Activated naive CD4-positive, alpha-beta T cell treated with anti-CD3 and anti-CD28 coated beads, Interleukin-2, amount 10 ng/mL, durations not matched to agents 7 days and 5 days (primary cell): ENCODE measurements around the gene SLC44A5.

Source experiments
- CTCF ChIA-PET: fragments of 350-600 bp; sonication (Branson Sonifier 250); formaldehyde crosslinking; loops from one replicate; lab custom pipeline; 2021; ENCODE audit warnings: antibody characterized with exemption; lab: Charles Lee
- DNase-seq: peaks from one replicate; pipeline ENCODE4 v3.0.0-alpha.2; 2020
- H3K27ac Mint-ChIP-seq: one replicate; pipeline ENCODE4 v1.8.0; 2021; ENCODE audit warnings: mild to moderate bottlenecking, moderate library complexity, mixed read lengths
- H3K27me3 Mint-ChIP-seq: one replicate; pipeline ENCODE4 v1.8.0; 2021; ENCODE audit warnings: mild to moderate bottlenecking, mixed read lengths
- H3K36me3 Mint-ChIP-seq: one replicate; pipeline ENCODE4 v1.8.0; 2021; ENCODE audit warnings: mixed read lengths
- H3K4me1 Mint-ChIP-seq: one replicate; pipeline ENCODE4 v1.8.0; 2021; ENCODE audit warnings: mixed read lengths
- H3K4me3 Mint-ChIP-seq: one replicate; pipeline ENCODE4 v1.8.0; 2021; ENCODE audit warnings: mild to moderate bottlenecking, moderate library complexity, mixed read lengths
- H3K9me3 Mint-ChIP-seq: one replicate; pipeline ENCODE4 v1.8.0; 2021; ENCODE audit warnings: mixed read lengths

Gene SLC44A5

GRCh38 chr1:75528001-75528400 is 82.9 kb downstream of the SLC44A5 start:
- Mint-ChIP-seq H3K36me3 (no peaks in the 10 kb centered on the region), H3K27ac (no peak overlapping the region), H3K4me3 (no peak overlapping the region), H3K27me3 (no peaks in the 10 kb centered on the region), H3K4me1 (no peaks in the 10 kb centered on the region), H3K9me3 (no peaks in the 10 kb centered on the region)
- CTCF ChIA-PET: no interaction called here
- DNase-seq: no peak

GRCh38 chr1:75522389-75522788 is 88.5 kb downstream of the SLC44A5 start:
- no peaks in the 10 kb centered on the region for H3K4me1 Mint-ChIP-seq
- CTCF ChIA-PET: no interaction called here
- no peak for DNase-seq
- H3K9me3 Mint-ChIP-seq: no peaks in the 10 kb centered on the region
- no peaks in the 10 kb centered on the region for H3K36me3 Mint-ChIP-seq
- H3K27ac Mint-ChIP-seq: no peak overlapping the region
- no peak overlapping the region for H3K4me3 Mint-ChIP-seq
- no peaks in the 10 kb centered on the region for H3K27me3 Mint-ChIP-seq

GRCh38 chr1:75521658-75522057 is 89.3 kb downstream of the SLC44A5 start:
- H3K27ac Mint-ChIP-seq: no peak overlapping the region
- CTCF ChIA-PET: no interaction called here
- H3K4me3 Mint-ChIP-seq: no peak overlapping the region
- no peaks in the 10 kb centered on the region for H3K27me3 Mint-ChIP-seq
- H3K9me3 Mint-ChIP-seq: no peaks in the 10 kb centered on the region
- H3K4me1 Mint-ChIP-seq: no peaks in the 10 kb centered on the region
- H3K36me3 Mint-ChIP-seq: no peaks in the 10 kb centered on the region
- no peak for DNase-seq

- H3K4me1 Mint-ChIP-seq: no peaks in the 10 kb centered on the region
- H3K9me3 Mint-ChIP-seq: no peaks in the 10 kb centered on the region
- H3K27ac Mint-ChIP-seq: no peak overlapping the region
- no peak for DNase-seq
- H3K36me3 Mint-ChIP-seq: no peaks in the 10 kb centered on the region
- H3K4me3 Mint-ChIP-seq: no peak overlapping the region
- H3K27me3 Mint-ChIP-seq: no peaks in the 10 kb centered on the region
- CTCF ChIA-PET: no interaction called here
Measured at GRCh38 chr1:75520862-75521475, 89.9 kb downstream of the SLC44A5 start.

GRCh38 chr1:75519651-75520427 is 91.1 kb downstream of the SLC44A5 start:
- Mint-ChIP-seq H3K36me3 (no peaks in the 10 kb centered on the region), H3K4me1 (no peaks in the 10 kb centered on the region), H3K4me3 (no peak overlapping the region), H3K27me3 (no peaks in the 10 kb centered on the region), H3K27ac (no peak overlapping the region), H3K9me3 (no peaks in the 10 kb centered on the region)
- CTCF ChIA-PET: no interaction called here
- DNase-seq: no peak

GRCh38 chr1:75518686-75519085 is 92.2 kb downstream of the SLC44A5 start:
- H3K27ac Mint-ChIP-seq: no peak overlapping the region
- H3K36me3 Mint-ChIP-seq: no peaks in the 10 kb centered on the region
- no peaks in the 10 kb centered on the region for H3K9me3 Mint-ChIP-seq
- DNase-seq: no peak
- H3K4me3 Mint-ChIP-seq: no peak overlapping the region
- no peaks in the 10 kb centered on the region for H3K4me1 Mint-ChIP-seq
- CTCF ChIA-PET: no interaction called here
- H3K27me3 Mint-ChIP-seq: no peaks in the 10 kb centered on the region

- Mint-ChIP-seq H3K4me1 (no peaks in the 10 kb centered on the region), H3K36me3 (no peaks in the 10 kb centered on the region), H3K27ac (no peak overlapping the region), H3K9me3 (no peaks in the 10 kb centered on the region), H3K4me3 (no peak overlapping the region), H3K27me3 (no peaks in the 10 kb centered on the region)
- DNase-seq: no peak
- CTCF ChIA-PET: no interaction called here
Measured at GRCh38 chr1:75514270-75514669, 96.6 kb downstream of the SLC44A5 start.

- no peaks in the 10 kb centered on the region for H3K36me3 Mint-ChIP-seq
- no peaks in the 10 kb centered on the region for H3K27me3 Mint-ChIP-seq
- no peak overlapping the region for H3K27ac Mint-ChIP-seq
- H3K4me3 Mint-ChIP-seq: no peak overlapping the region
- CTCF ChIA-PET: no interaction called here
- H3K9me3 Mint-ChIP-seq: no peaks in the 10 kb centered on the region
- no peaks in the 10 kb centered on the region for H3K4me1 Mint-ChIP-seq
- no peak for DNase-seq
Measured at GRCh38 chr1:75506976-75507375, 103.9 kb downstream of the SLC44A5 start.

- H3K9me3 Mint-ChIP-seq: no peaks in the 10 kb centered on the region
- H3K4me3 Mint-ChIP-seq: no peak overlapping the region
- H3K36me3 Mint-ChIP-seq: no peaks in the 10 kb centered on the region
- CTCF ChIA-PET: no interaction called here
- H3K4me1 Mint-ChIP-seq: no peaks in the 10 kb centered on the region
- no peak overlapping the region for H3K27ac Mint-ChIP-seq
- no peaks in the 10 kb centered on the region for H3K27me3 Mint-ChIP-seq
- no peak for DNase-seq
Measured at GRCh38 chr1:75503221-75503974, 107.5 kb downstream of the SLC44A5 start.

GRCh38 chr1:75502776-75503175 is 108.1 kb downstream of the SLC44A5 start:
- H3K4me1 Mint-ChIP-seq: no peaks in the 10 kb centered on the region
- H3K36me3 Mint-ChIP-seq: no peaks in the 10 kb centered on the region
- CTCF ChIA-PET: no interaction called here
- H3K27me3 Mint-ChIP-seq: no peaks in the 10 kb centered on the region
- no peak for DNase-seq
- H3K9me3 Mint-ChIP-seq: no peaks in the 10 kb centered on the region
- H3K27ac Mint-ChIP-seq: no peak overlapping the region
- H3K4me3 Mint-ChIP-seq: no peak overlapping the region

GRCh38 chr1:75501577-75502295 is 109.2 kb downstream of the SLC44A5 start:
- H3K9me3 Mint-ChIP-seq: no peaks in the 10 kb centered on the region
- no peak overlapping the region for H3K27ac Mint-ChIP-seq
- no peaks in the 10 kb centered on the region for H3K4me1 Mint-ChIP-seq
- no peaks in the 10 kb centered on the region for H3K36me3 Mint-ChIP-seq
- no peak overlapping the region for H3K4me3 Mint-ChIP-seq
- CTCF ChIA-PET: no interaction called here
- H3K27me3 Mint-ChIP-seq: no peaks in the 10 kb centered on the region
- DNase-seq: no peak

- Mint-ChIP-seq H3K27ac (no peak overlapping the region), H3K4me3 (no peak overlapping the region), H3K36me3 (no peaks in the 10 kb centered on the region), H3K9me3 (no peaks in the 10 kb centered on the region), H3K27me3 (no peaks in the 10 kb centered on the region), H3K4me1 (no peaks in the 10 kb centered on the region)
- CTCF ChIA-PET: no interaction called here
- DNase-seq: no peak
Measured at GRCh38 chr1:75492011-75492410, 118.9 kb downstream of the SLC44A5 start.

- Mint-ChIP-seq H3K4me1 (no peaks in the 10 kb centered on the region), H3K4me3 (no peak overlapping the region), H3K27ac (no peak overlapping the region), H3K9me3 (peaks cover 5% of the 10 kb centered on the region), H3K27me3 (no peaks in the 10 kb centered on the region), H3K36me3 (no peaks in the 10 kb centered on the region)
- CTCF ChIA-PET: no interaction called here
- no peak for DNase-seq
Measured at GRCh38 chr1:75487399-75487798, 123.5 kb downstream of the SLC44A5 start.

GRCh38 chr1:75484789-75485188 is 126.1 kb downstream of the SLC44A5 start:
- H3K4me3 Mint-ChIP-seq: no peak overlapping the region
- CTCF ChIA-PET: no interaction called here
- H3K36me3 Mint-ChIP-seq: no peaks in the 10 kb centered on the region
- no peak for DNase-seq
- H3K27me3 Mint-ChIP-seq: no peaks in the 10 kb centered on the region
- H3K9me3 Mint-ChIP-seq: peaks cover 7% of the 10 kb centered on the region
- H3K4me1 Mint-ChIP-seq: no peaks in the 10 kb centered on the region
- no peak overlapping the region for H3K27ac Mint-ChIP-seq
